Endometrium (tissue), 2 donors: ENCODE measurements around the gene RETREG3.
"Not testable (repeated sequence)": the region's sequence is repeated elsewhere in the genome, so short reads cannot be mapped to it uniquely, and the experiment has no call there.

Experiments used
- FAIRE-seq: peaks from 2 replicates; lab custom pipeline; 2012; peaks lifted over from hg19 to GRCh38; lab: Jason Lieb, UNC
- donor health status: control.
- donor health status: control.

Gene RETREG3

GRCh38 chr17:42553161-42553818, 55.9 kb downstream of the RETREG3 start:
- FAIRE-seq = no peak

DNA sequence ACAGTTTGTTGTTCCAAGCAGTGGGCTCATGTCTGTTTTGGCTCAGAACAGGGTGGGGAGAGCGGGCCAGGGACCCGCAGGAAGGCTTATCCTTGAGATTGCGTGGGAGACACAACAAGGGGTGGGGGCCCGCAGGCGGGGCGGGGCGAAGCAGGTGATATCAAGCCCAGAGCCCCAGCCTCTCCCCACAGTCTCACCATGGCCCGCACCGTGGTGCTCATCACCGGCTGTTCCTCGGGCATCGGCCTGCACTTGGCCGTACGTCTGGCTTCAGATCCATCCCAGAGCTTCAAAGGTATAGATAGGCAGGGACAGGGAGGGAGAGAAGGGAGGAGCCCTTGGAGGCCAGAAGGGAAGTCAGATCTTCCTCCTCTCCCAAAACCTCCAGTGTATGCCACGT, 56.4 kb downstream of the RETREG3 start, which contains the start of gene HSD17B1:
HSD17B1 (plus strand) TSS at position 188 of the 400 bp plus-strand sequence; CDS start at position 199, 11 bp downstream.
- FAIRE-seq = not testable (repeated sequence)

DNA sequence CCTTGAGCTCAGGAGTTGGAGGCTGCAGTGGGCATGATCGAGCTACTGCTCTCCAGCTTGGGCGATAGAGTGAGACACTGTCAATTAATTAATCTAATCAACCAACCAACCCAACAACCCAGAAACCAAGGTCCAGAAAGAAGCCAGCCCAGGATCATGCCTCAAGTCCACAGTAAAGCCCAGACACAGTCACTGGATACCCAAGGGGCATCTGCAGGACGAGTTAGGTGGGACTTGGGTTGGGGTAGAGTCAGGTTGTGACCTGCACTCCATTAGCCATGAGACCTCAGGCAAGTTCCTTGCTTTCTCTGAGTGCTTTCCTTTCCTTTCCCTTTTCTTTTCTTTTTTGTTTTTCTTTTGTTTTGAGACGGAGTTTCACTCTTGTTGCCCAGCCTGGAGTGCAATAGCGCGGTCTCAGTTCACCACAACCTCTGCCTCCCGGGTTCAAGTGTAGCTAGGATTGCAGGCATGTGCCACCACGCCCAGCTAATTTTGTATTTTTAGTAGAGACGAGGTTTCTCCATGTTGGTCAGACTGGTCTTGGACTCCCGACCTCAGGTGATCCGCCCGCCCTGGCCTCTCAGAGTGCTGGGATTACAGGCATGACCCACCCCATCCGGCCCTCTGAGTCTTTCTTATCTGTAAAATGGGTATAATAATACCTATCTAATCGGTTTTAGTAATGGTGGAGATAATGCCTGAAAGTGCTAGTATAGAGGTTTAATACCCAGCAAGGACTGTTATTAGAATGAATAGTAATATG, 60.0 kb downstream of the RETREG3 start:
- FAIRE-seq = no peak

- FAIRE-seq = no peak
These were observed 60.9 kb downstream of the RETREG3 start for GRCh38 chr17:42548070-42548837.

GRCh38 chr17:42547698-42548069, 61.5 kb downstream of the RETREG3 start:
- no peak for FAIRE-seq

GRCh38 chr17:42547001-42547461, 62.1 kb downstream of the RETREG3 start:
- FAIRE-seq = no peak

GRCh38 chr17:42545755-42546505, 63.2 kb downstream of the RETREG3 start:
- not testable (repeated sequence) for FAIRE-seq

GRCh38 chr17:42544874-42545283, 64.3 kb downstream of the RETREG3 start:
- FAIRE-seq = no peak

DNA sequence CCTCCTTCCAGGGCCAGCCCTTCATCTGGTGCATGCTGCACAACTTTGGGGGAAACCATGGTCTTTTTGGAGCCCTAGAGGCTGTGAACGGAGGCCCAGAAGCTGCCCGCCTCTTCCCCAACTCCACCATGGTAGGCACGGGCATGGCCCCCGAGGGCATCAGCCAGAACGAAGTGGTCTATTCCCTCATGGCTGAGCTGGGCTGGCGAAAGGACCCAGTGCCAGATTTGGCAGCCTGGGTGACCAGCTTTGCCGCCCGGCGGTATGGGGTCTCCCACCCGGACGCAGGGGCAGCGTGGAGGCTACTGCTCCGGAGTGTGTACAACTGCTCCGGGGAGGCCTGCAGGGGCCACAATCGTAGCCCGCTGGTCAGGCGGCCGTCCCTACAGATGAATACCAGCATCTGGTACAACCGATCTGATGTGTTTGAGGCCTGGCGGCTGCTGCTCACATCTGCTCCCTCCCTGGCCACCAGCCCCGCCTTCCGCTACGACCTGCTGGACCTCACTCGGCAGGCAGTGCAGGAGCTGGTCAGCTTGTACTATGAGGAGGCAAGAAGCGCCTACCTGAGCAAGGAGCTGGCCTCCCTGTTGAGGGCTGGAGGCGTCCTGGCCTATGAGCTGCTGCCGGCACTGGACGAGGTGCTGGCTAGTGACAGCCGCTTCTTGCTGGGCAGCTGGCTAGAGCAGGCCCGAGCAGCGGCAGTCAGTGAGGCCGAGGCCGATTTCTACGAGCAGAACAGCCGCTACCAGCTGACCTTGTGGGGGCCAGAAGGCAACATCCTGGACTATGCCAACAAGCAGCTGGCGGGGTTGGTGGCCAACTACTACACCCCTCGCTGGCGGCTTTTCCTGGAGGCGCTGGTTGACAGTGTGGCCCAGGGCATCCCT, 65.7 kb downstream of the RETREG3 start:
- no peak for FAIRE-seq

GRCh38 chr17:42541041-42541833, 67.9 kb downstream of the RETREG3 start:
- FAIRE-seq = no peak

GRCh38 chr17:42540558-42540957, 68.6 kb downstream of the RETREG3 start:
- not testable (repeated sequence) for FAIRE-seq

- FAIRE-seq = no peak
These were observed 70.7 kb downstream of the RETREG3 start for GRCh38 chr17:42538482-42538881.

DNA sequence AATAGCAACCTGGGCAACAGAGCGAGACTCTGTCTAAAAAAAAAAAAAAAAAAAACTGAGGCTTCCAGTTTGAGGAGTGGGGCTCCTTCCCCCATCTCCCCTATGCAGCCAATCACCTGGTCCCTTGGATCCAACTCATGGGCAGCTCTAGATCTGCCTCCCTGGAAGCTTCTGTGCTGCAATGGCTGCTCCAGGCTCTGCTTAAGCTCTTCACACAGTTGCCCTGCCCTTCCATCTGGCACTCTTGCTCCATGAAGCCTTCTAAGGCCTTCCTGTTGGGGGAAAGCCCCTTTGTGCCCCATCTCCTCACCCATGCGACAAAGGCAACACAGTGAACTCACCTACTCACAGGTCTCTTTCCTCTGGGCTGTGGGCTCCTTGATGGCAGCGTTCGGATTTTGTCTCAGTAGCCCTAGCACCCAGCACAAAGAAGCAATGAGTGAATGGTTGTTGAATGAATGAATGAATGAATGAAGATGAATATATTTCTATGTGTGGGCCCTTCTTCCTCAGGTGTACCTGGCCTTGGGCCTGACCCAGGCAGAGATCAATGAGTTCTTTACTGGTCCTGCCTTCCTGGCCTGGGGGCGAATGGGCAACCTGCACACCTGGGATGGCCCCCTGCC, 71.2 kb downstream of the RETREG3 start:
- no peak for FAIRE-seq

DNA sequence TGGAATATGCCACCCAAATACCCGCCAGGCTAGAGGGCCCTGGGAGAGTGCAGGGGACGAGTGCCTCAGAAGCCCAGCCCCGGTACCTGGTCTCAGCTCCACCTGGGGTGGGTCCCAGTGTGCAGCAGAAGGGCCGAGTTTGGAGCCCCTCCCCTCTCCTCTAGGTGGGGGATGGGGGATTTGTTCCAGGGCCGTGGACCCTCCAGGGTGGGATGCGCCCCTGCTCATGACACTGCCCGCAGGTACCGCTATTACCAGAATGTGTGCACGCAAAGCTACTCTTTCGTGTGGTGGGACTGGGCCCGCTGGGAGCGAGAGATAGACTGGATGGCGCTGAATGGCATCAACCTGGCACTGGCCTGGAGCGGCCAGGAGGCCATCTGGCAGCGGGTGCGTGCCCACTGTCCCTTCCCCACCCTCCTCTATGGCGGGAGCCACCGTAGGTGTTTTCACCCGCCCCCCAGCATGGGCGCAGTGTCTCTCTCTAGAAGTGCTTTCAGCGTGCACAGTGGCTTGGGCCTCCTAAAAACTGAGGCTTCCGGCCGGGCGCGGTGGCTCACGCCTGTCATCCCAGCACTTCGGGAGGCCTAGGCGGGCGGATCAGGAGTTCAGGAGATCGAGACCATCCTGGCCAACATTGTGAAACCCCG, 71.9 kb downstream of the RETREG3 start:
- FAIRE-seq = no peak

DNA sequence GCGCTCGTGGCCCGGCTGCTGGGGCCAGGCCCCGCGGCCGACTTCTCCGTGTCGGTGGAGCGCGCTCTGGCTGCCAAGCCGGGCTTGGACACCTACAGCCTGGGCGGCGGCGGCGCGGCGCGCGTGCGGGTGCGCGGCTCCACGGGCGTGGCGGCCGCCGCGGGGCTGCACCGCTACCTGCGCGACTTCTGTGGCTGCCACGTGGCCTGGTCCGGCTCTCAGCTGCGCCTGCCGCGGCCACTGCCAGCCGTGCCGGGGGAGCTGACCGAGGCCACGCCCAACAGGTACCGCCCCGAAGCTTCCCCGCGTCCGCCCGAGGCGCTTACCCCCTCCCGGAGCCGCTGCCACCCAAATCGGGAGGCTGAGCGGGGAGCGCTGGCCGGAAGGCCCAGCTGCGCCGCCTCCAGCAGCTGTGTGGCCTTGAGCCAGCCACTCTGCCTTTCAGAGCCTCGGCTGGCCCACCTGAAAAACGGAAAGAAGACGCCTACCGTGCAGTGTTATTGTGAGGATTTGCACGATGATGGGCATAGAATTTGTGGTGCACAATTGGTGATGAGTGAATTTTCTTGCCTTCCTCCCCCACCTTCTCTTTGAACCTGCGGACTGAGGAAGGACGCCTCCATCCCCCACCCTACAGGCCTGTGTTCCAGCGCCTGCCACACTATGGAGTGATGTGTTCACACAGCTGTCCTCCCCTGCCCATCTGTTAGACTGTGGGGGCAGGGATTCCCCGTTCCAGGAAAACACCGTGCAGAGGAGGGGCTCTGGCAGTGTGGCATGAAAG, 72.6 kb downstream of the RETREG3 start:
- no peak for FAIRE-seq

GRCh38 chr17:42536048-42536371, 73.2 kb downstream of the RETREG3 start, which contains the start of gene NAGLU:
TSS of gene NAGLU (plus strand) at chr17:42536241. CDS start at chr17:42536273, 32 bp downstream.
- no peak for FAIRE-seq

DNA sequence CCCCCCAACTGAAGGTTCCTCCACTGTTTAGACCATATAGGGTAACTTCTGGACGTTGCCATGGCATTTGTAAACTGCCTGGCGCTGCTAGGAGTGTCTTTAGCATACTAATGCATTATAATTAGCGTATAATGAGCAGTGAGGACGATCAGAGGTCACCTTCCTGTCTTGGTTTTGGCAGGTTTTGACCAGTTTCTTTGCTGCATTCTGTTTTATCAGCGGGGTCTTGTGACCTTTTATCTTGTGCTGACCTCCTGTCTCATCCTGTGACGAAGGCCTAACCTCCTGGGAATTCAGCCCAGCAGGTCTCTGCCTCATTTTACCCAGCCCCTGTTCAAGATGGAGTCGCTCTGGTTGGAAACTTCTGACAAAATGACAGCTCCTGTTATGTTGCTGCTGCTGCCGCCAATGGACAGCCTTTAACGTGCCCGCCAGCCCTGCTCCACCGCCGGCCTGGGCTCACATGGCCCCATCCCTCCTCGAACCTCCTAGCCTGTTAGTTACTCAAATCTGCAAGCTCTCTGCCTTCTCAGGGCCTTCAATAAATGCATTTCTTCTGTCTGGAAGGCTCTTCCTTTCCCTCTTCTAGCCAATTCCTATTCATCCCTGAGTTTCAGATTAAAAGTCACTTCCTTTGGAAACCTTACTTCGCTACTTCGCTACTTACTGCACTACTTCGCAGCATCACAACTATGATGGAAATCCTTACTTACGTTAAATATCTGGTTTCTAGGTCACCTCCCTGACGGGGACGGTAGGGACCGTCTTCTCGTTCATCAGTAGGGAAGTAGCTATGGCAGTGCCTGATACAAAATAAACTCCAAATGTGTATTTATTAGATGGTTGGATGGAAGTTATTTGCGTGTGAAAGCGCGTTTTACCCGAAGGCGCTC, 73.8 kb downstream of the RETREG3 start:
- no peak for FAIRE-seq
